GM12891 (cell line): Measurements from ENCODE around the gene GREB1.

Source experiments
- DNase-seq: peaks from one replicate; pipeline ENCODE4 v3.0.0; 2011; ENCODE audit warnings: low spot score; ENCODE audit not compliant: insufficient read length
- FAIRE-seq: peaks from 2 replicates; lab custom pipeline; 2011; peaks lifted over from hg19 to GRCh38; lab: Jason Lieb, UNC
- PAX5 ChIP-seq: IDR thresholded peaks from 2 replicates; pipeline ENCODE4 v1.6.1; 2011; ENCODE audit warnings: low read length, moderate library complexity, mild to moderate bottlenecking; ENCODE audit not compliant: insufficient read depth, severe bottlenecking
- POLR2A ChIP-seq: IDR thresholded peaks from 2 replicates; pipeline ENCODE4 v1.6.1; 2011; ENCODE audit warnings: low read depth, low read length, control low read depth
- POLR2AphosphoS5 ChIP-seq: IDR thresholded peaks from 2 replicates; pipeline ENCODE4 v1.6.1; 2011; ENCODE audit warnings: low read depth, low read length, control low read depth
- POU2F2 ChIP-seq: IDR thresholded peaks from 2 replicates; pipeline ENCODE4 v1.6.1; 2011; ENCODE audit warnings: low read depth, mild to moderate bottlenecking, control low read depth, low read length, moderate library complexity
- SPI1 ChIP-seq: IDR thresholded peaks from 2 replicates; pipeline ENCODE4 v1.6.1; 2011; ENCODE audit warnings: low read depth, low read length, control low read depth
- TAF1 ChIP-seq: IDR thresholded peaks from 2 replicates; pipeline ENCODE4 v1.6.1; 2011; ENCODE audit warnings: low read depth, low read length, control low read depth

The GREB1 gene

DNA sequence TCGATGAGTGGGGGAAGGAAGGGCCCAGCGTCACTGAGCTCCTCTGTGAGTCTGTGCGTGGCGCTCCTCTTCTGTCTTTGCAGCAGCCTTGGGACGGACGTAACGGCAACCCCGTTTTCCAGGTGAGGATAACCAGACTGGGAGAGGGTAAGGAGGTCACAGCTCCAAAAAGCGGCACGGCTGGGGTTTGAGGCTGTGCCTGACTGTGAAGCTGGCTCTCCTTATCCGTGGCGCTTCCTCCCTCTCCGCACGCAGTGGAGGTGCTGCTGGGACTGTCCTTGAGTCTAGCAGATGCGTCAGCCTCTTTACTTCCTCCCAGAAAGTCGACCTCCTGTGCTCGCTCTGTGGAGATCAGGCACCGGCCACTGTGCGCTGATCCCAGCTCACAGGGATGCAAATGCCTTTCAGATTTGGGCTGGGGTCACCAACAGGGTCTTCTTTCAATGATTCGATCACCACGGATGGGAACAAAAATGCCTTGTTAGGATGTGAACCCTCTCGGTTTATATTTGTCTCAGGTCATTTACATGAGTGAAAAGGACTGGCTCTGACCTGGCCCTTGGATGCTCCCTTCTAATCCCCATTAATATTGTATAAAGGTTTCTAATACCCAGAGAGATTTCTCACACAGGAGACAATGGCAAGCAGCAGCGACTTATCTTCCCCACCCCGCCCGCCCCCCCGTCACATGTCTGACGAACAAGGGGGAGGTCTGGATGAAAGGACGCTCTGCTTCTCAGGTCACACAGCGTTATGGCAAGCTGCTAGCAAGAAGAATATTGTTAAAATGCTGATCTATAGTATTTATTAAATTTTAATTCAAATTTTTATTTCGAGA, 37.8 kb upstream of the GREB1 start:
- FAIRE-seq (no peak), DNase-seq (no peak)
- no peak for TF ChIP-seq POLR2AphosphoS5
- no peak for TF ChIP-seq POU2F2
- TF ChIP-seq TAF1, result no peak
- no peak for TF ChIP-seq POLR2A
- no peak for TF ChIP-seq SPI1
- TF ChIP-seq PAX5, result no peak

- no peak for TF ChIP-seq PAX5
- 0 out of 2 replicates have a peak, but pooled peaks have one; percentile 22 for TF ChIP-seq POU2F2
- FAIRE-seq (peak; percentile 95), DNase-seq (no peak)
Observed at GRCh38 chr2:11498543-11499034, 35.3 kb upstream of the GREB1 start.

- TF ChIP-seq POLR2AphosphoS5 (no peak), SPI1 (no peak), POU2F2 (no peak), TAF1 (no peak), PAX5 (no peak), POLR2A (no peak)
- DNase-seq (no peak), FAIRE-seq (no peak)
Observed at GRCh38 chr2:11499081-11499743, 34.6 kb upstream of the GREB1 start.

DNA sequence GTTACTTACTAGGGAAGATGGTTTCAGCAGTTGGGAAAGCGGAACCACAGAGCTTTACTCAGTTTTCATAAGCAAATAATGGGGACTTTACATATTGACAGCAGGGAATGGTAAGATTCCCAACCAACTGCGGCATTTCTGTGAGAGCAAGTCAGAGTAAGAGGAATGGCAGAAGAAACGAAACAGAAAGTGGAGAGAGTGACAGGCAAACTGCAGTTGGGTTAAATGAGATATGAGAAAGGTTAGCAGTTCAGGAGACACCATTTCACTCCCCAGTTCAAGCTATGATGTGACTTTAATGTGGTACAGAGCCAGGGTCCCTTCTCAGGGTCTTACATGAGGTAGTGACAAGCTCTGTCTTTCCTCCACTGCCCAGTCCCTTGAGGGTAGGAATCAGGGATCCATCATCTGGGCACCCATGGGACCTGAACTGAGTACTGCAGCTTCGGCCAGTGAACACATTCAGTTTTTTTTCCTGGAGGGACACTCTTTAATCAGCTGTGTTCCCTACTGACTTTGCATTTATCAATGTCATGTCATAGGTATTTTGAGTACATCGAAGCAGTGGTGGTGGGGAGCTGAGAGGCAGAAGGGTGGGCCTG, 33.0 kb upstream of the GREB1 start:
- DNase-seq, result no peak
- TF ChIP-seq PAX5 (no peak), POU2F2 (no peak), POLR2A (no peak), TAF1 (no peak), SPI1 (no peak), POLR2AphosphoS5 (no peak)
- no peak for FAIRE-seq

DNA sequence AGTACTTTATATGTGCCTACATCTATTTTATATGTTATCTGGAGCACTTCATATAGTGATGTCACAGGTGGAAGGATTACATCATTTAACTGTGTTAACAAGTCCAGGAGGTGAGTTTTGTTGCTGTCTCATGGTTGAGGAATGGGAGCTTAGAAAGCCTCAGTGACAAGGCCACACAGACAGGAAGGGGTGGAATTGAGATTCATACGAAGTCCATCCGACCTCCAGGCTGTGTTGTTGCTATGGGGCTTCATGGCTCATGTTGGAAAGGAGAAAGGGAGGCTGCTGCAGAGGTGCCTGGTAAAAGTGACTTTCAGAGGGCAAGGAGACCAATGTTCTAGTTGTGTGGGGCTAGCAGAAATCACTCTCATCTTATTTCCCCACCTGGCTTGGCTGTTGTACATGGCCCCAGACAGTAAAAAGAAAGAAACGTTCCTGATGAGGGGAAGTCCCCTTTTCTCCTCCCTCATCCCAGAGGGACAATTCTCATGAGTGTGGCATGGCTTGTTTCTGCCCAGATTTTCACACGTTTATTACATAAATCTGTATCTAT, 31.0 kb upstream of the GREB1 start:
- FAIRE-seq (no peak), DNase-seq (no peak)

GRCh38 chr2:11503354-11503927, 30.4 kb upstream of the GREB1 start:
- DNase-seq (no peak), FAIRE-seq (no peak)
- no peak for TF ChIP-seq PAX5
- TF ChIP-seq POLR2A, result no peak
- no peak for TF ChIP-seq SPI1
- TF ChIP-seq TAF1, result no peak
- no peak for TF ChIP-seq POU2F2
- TF ChIP-seq POLR2AphosphoS5, result no peak

More for the DNA sequence above, 31.0 kb upstream of the GREB1 start:
- TF ChIP-seq TAF1 (no peak), SPI1 (no peak), POU2F2 (no peak), POLR2AphosphoS5 (no peak)

DNA sequence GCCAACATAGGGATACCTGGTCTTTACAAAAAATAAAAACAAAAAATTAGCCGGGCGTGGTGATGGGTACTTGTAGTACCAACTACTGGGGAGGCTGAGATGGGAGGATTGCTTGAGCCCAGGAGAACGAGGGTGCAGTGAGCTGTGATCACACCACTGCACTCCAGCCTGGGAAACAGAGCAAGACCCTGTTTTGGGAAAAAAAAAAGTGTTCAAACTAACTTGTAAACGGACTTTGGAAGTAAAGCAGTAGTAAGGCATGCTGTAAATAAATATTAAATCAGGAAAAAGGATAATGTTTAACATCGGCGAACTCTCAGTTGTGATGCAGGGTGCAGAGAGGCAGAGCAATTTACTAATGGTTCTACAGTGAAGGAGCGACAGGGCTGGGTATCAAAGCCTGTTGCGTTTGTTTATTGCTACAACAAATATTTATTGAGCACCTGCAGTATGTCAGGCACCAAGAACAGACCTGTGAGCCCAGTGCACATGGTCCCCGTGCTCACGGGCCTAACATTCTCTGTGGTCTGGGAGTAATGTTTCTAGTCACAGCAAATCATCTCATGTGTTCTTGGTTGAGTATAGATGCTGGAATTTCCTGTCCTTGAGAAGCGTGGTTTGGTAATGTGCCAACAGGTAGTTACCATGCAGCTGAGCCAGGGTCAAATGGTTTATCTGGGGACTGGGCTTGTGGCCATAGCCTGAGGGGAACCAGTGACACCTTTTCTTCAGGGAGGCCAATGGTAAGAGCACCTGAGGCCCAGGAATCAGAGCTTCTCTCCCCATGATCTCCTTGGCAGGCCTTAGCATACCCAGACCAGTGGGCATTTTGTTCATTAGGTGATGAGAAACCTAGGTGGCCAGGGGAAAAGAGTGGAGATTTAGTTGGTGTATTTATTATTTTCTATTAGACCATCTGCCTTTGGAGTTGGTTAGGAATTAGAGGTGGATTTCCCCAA, 27.9 kb upstream of the GREB1 start:
- DNase-seq (no peak), FAIRE-seq (peak; percentile 35)
- TF ChIP-seq TAF1 (no peak), POLR2A (no peak), SPI1 (no peak), POLR2AphosphoS5 (no peak), PAX5 (no peak), POU2F2 (no peak)

- no peak for DNase-seq
- TF ChIP-seq POLR2A (no peak), POU2F2 (no peak)
- FAIRE-seq, result no peak
Observed at GRCh38 chr2:11506611-11506969, 27.3 kb upstream of the GREB1 start.

GRCh38 chr2:11507517-11507916, 26.3 kb upstream of the GREB1 start:
- no peak for FAIRE-seq
- no peak for DNase-seq
- TF ChIP-seq SPI1 (no peak), POLR2AphosphoS5 (no peak), POLR2A (no peak), TAF1 (no peak), POU2F2 (no peak), PAX5 (no peak)
